Uterus (tissue), 2 donors: ENCODE measurements around the gene GRIK1.

Experiments
- CTCF ChIP-seq, 4 experiments: fragments of 200-600 bp in 2 of 4; fragments of 450-650 bp in 2 of 4; sonication (generic) in 2 of 4; IDR thresholded peaks; one replicate each; pipeline ENCODE4 v1.5.1; 2016 to 2019; ENCODE audit warnings: antibody characterized with exemption in 4 of 4, mild to moderate bottlenecking in 2 of 4, moderate library complexity in 1 of 4
- POLR2A ChIP-seq, 2 donors: fragments of 450-650 bp; IDR thresholded peaks; one replicate each; pipeline ENCODE4 v1.6.1; 2016; ENCODE audit warnings: antibody characterized with exemption in 2 of 2, mild to moderate bottlenecking in 1 of 2, moderate library complexity in 1 of 2

- TF ChIP-seq CTCF (IDR thresholded peaks at IDR 0.05) (no peak), POLR2A (IDR thresholded peaks at IDR 0.05) (no peak)
Observed at GRCh38 chr21:29568020-29568697, 371.6 kb downstream of the GRIK1 start.
